NCI-H446 treated with DMSO at 0.1 percent for 48 hours (cell line): ENCODE results near the gene ARHGAP23.
"Not testable (repeated sequence)": the region's sequence is repeated elsewhere in the genome, so short reads cannot be mapped to it uniquely, and the experiment has no call there.

ENCODE experiments used
- DNase-seq: peaks from one replicate; lab custom pipeline; 2025; lab: John Stamatoyannopoulos, UW

The ARHGAP23 gene

GRCh38 chr17:38461683-38462082, 33.4 kb downstream of the ARHGAP23 start:
- no peak for DNase-seq

GRCh38 chr17:38463451-38463858, 35.2 kb downstream of the ARHGAP23 start:
- no peak for DNase-seq

- no peak for DNase-seq
These were observed 36.0 kb downstream of the ARHGAP23 start for GRCh38 chr17:38464251-38464722.

- no peak for DNase-seq
These were observed 36.6 kb downstream of the ARHGAP23 start for GRCh38 chr17:38464723-38465390.

- DNase-seq, result no peak
These were observed 37.4 kb downstream of the ARHGAP23 start for GRCh38 chr17:38465391-38466345.

- no peak for DNase-seq
These were observed 38.4 kb downstream of the ARHGAP23 start for GRCh38 chr17:38466346-38467315.

- DNase-seq, result no peak
These were observed 39.2 kb downstream of the ARHGAP23 start for GRCh38 chr17:38467491-38467890.

GRCh38 chr17:38469875-38470274, 41.6 kb downstream of the ARHGAP23 start:
- no peak for DNase-seq

GRCh38 chr17:38471253-38471652, 43.0 kb downstream of the ARHGAP23 start:
- not testable (repeated sequence) for DNase-seq

GRCh38 chr17:38474666-38475065, 46.4 kb downstream of the ARHGAP23 start:
- DNase-seq, result not testable (repeated sequence)

GRCh38 chr17:38476549-38476948, 48.3 kb downstream of the ARHGAP23 start:
- DNase-seq, result no peak

- DNase-seq, result not testable (repeated sequence)
These were observed 49.2 kb downstream of the ARHGAP23 start for GRCh38 chr17:38477417-38477816.

- not testable (repeated sequence) for DNase-seq
These were observed 49.7 kb downstream of the ARHGAP23 start for GRCh38 chr17:38477951-38478350.

- DNase-seq, result not testable (repeated sequence)
These were observed 50.4 kb downstream of the ARHGAP23 start for GRCh38 chr17:38478667-38479066.

GRCh38 chr17:38482039-38482699, 53.9 kb downstream of the ARHGAP23 start:
- not testable (repeated sequence) for DNase-seq

- DNase-seq, result not testable (repeated sequence)
These were observed 54.4 kb downstream of the ARHGAP23 start for GRCh38 chr17:38482700-38483043.

GRCh38 chr17:38484242-38485145, 56.2 kb downstream of the ARHGAP23 start:
- peak; percentile 8 for DNase-seq

GRCh38 chr17:38485146-38485468, 56.8 kb downstream of the ARHGAP23 start:
- no peak for DNase-seq

- DNase-seq, result not testable (repeated sequence)
These were observed 57.5 kb downstream of the ARHGAP23 start for GRCh38 chr17:38485681-38486298.

GRCh38 chr17:38489774-38490173, 61.5 kb downstream of the ARHGAP23 start:
- DNase-seq, result not testable (repeated sequence)
